ENCODE data around the gene PLAGL2. TPM values are rescaled to one million over a fixed set of nuclear protein-coding genes. Genes with fewer than 3 reads are reported as not detected.

Gene PLAGL2
- total and polyA plus RNA-seq, 2 donors = 2.8 to 5.0 TPM

- Histone ChIP-seq H3K9me3 (ENCODE audit: control insufficient read depth in 2 of 2, insufficient read depth in 1 of 2, low read length in 1 of 2) (no peaks in the 10 kb centered on the region), H3K36me3 (ENCODE audit: control insufficient read depth in 2 of 2, insufficient read depth in 2 of 2, low read length in 1 of 2) (peaks cover 67 to 69% of the 10 kb centered on the region in 2 donors), H3K4me3 (ENCODE audit: low read length in 2 of 2) (no peak overlapping the region), H3K4me1 (ENCODE audit: control insufficient read depth in 2 of 2, insufficient read depth in 2 of 2, low read length in 2 of 2) (peaks cover 0 to 10% of the 10 kb centered on the region in 2 donors), H3K27ac (ENCODE audit: low read depth in 1 of 2, low read length in 1 of 2) (peak overlapping the region; percentile 43 to 49), H3K27me3 (ENCODE audit: control insufficient read depth in 2 of 2, insufficient read depth in 1 of 2, low read length in 1 of 2) (no peaks in the 10 kb centered on the region)
- DNase-seq (ENCODE audit: low read depth in 6 of 9, low spot score in 9 of 9) = peak in 5 of 9 donors; percentile 5 to 51 (median 10)
- WGBS = 76% methylated on average over 11 of the region's 11 CpGs
Observed at GRCh38 chr20:32155017-32155981, 52.2 kb downstream of the PLAGL2 start.

GRCh38 chr20:32153771-32154170 is 53.8 kb downstream of the PLAGL2 start:
- Histone ChIP-seq H3K4me3 (ENCODE audit: low read length in 2 of 2) (no peak overlapping the region), H3K9me3 (ENCODE audit: control insufficient read depth in 2 of 2, insufficient read depth in 1 of 2, low read length in 1 of 2) (no peaks in the 10 kb centered on the region), H3K4me1 (ENCODE audit: control insufficient read depth in 2 of 2, insufficient read depth in 2 of 2, low read length in 2 of 2) (peaks cover 0 to 10% of the 10 kb centered on the region in 2 donors), H3K27ac (ENCODE audit: low read depth in 1 of 2, low read length in 1 of 2) (no peak overlapping the region), H3K27me3 (ENCODE audit: control insufficient read depth in 2 of 2, insufficient read depth in 1 of 2, low read length in 1 of 2) (no peaks in the 10 kb centered on the region), H3K36me3 (ENCODE audit: control insufficient read depth in 2 of 2, insufficient read depth in 2 of 2, low read length in 1 of 2) (peaks cover 63 to 67% of the 10 kb centered on the region in 2 donors)
- DNase-seq (ENCODE audit: low read depth in 6 of 9, low spot score in 9 of 9) = no peak
- 98% methylated on average over 5 of the region's 5 CpGs for WGBS

- Histone ChIP-seq H3K4me3 (ENCODE audit: low read length in 2 of 2) (no peak overlapping the region), H3K36me3 (ENCODE audit: control insufficient read depth in 2 of 2, insufficient read depth in 2 of 2, low read length in 1 of 2) (peaks cover 58 to 66% of the 10 kb centered on the region in 2 donors), H3K27me3 (ENCODE audit: control insufficient read depth in 2 of 2, insufficient read depth in 1 of 2, low read length in 1 of 2) (no peaks in the 10 kb centered on the region), H3K27ac (ENCODE audit: low read depth in 1 of 2, low read length in 1 of 2) (no peak overlapping the region), H3K9me3 (ENCODE audit: control insufficient read depth in 2 of 2, insufficient read depth in 1 of 2, low read length in 1 of 2) (no peaks in the 10 kb centered on the region), H3K4me1 (ENCODE audit: control insufficient read depth in 2 of 2, insufficient read depth in 2 of 2, low read length in 2 of 2) (peaks cover 0 to 10% of the 10 kb centered on the region in 2 donors)
- DNase-seq (ENCODE audit: low read depth in 6 of 9, low spot score in 9 of 9) = no peak
- over 99% methylated on average over 4 of the region's 4 CpGs for WGBS
Observed at GRCh38 chr20:32153156-32153665, 54.3 kb downstream of the PLAGL2 start.

- no peaks in the 10 kb centered on the region for H3K9me3 ChIP-seq (ENCODE audit: control insufficient read depth in 2 of 2, insufficient read depth in 1 of 2, low read length in 1 of 2)
- peaks cover 0 to 10% of the 10 kb centered on the region in 2 donors for H3K4me1 ChIP-seq (ENCODE audit: control insufficient read depth in 2 of 2, insufficient read depth in 2 of 2, low read length in 2 of 2)
- H3K27me3 ChIP-seq (ENCODE audit: control insufficient read depth in 2 of 2, insufficient read depth in 1 of 2, low read length in 1 of 2) = no peaks in the 10 kb centered on the region
- WGBS = 99% methylated on average over 6 of the region's 6 CpGs
- H3K27ac ChIP-seq (ENCODE audit: low read depth in 1 of 2, low read length in 1 of 2) = no peak overlapping the region
- H3K36me3 ChIP-seq (ENCODE audit: control insufficient read depth in 2 of 2, insufficient read depth in 2 of 2, low read length in 1 of 2) = peaks cover 53 to 64% of the 10 kb centered on the region in 2 donors
- no peak overlapping the region for H3K4me3 ChIP-seq (ENCODE audit: low read length in 2 of 2)
- DNase-seq (ENCODE audit: low read depth in 6 of 9, low spot score in 9 of 9) = no peak
Observed at GRCh38 chr20:32152421-32153155, 55.0 kb downstream of the PLAGL2 start.

- H3K36me3 ChIP-seq (ENCODE audit: control insufficient read depth in 2 of 2, insufficient read depth in 2 of 2, low read length in 1 of 2) = peaks cover 63 to 71% of the 10 kb centered on the region in 2 donors
- H3K27me3 ChIP-seq (ENCODE audit: control insufficient read depth in 2 of 2, insufficient read depth in 1 of 2, low read length in 1 of 2) = no peaks in the 10 kb centered on the region
- no peak overlapping the region for H3K4me3 ChIP-seq (ENCODE audit: low read length in 2 of 2)
- peaks cover 0 to 7% of the 10 kb centered on the region in 2 donors for H3K4me1 ChIP-seq (ENCODE audit: control insufficient read depth in 2 of 2, insufficient read depth in 2 of 2, low read length in 2 of 2)
- H3K9me3 ChIP-seq (ENCODE audit: control insufficient read depth in 2 of 2, insufficient read depth in 1 of 2, low read length in 1 of 2) = no peaks in the 10 kb centered on the region
- DNase-seq (ENCODE audit: low read depth in 6 of 9, low spot score in 9 of 9) = no peak
- 93% methylated on average over 10 of the region's 10 CpGs for WGBS
- no peak overlapping the region for H3K27ac ChIP-seq (ENCODE audit: low read depth in 1 of 2, low read length in 1 of 2)
Observed at GRCh38 chr20:32150291-32150848, 57.2 kb downstream of the PLAGL2 start.

GRCh38 chr20:32149566-32150170 is 57.9 kb downstream of the PLAGL2 start:
- no peak for DNase-seq (ENCODE audit: low read depth in 6 of 9, low spot score in 9 of 9)
- Histone ChIP-seq H3K4me1 (ENCODE audit: control insufficient read depth in 2 of 2, insufficient read depth in 2 of 2, low read length in 2 of 2) (peaks cover 0 to under 1% of the 10 kb centered on the region in 2 donors), H3K27me3 (ENCODE audit: control insufficient read depth in 2 of 2, insufficient read depth in 1 of 2, low read length in 1 of 2) (no peaks in the 10 kb centered on the region), H3K4me3 (ENCODE audit: low read length in 2 of 2) (no peak overlapping the region), H3K36me3 (ENCODE audit: control insufficient read depth in 2 of 2, insufficient read depth in 2 of 2, low read length in 1 of 2) (peaks cover 64 to 74% of the 10 kb centered on the region in 2 donors), H3K9me3 (ENCODE audit: control insufficient read depth in 2 of 2, insufficient read depth in 1 of 2, low read length in 1 of 2) (no peaks in the 10 kb centered on the region), H3K27ac (ENCODE audit: low read depth in 1 of 2, low read length in 1 of 2) (no peak overlapping the region)
- 98% methylated on average over 8 of the region's 8 CpGs for WGBS

GRCh38 chr20:32144898-32145662 is 62.5 kb downstream of the PLAGL2 start:
- no peaks in the 10 kb centered on the region for H3K9me3 ChIP-seq (ENCODE audit: control insufficient read depth in 2 of 2, insufficient read depth in 1 of 2, low read length in 1 of 2)
- H3K27me3 ChIP-seq (ENCODE audit: control insufficient read depth in 2 of 2, insufficient read depth in 1 of 2, low read length in 1 of 2) = no peaks in the 10 kb centered on the region
- peaks cover 73 to 82% of the 10 kb centered on the region in 2 donors for H3K36me3 ChIP-seq (ENCODE audit: control insufficient read depth in 2 of 2, insufficient read depth in 2 of 2, low read length in 1 of 2)
- no peak overlapping the region for H3K4me3 ChIP-seq (ENCODE audit: low read length in 2 of 2)
- H3K27ac ChIP-seq (ENCODE audit: low read depth in 1 of 2, low read length in 1 of 2) = no peak overlapping the region
- no peak for DNase-seq (ENCODE audit: low read depth in 6 of 9, low spot score in 9 of 9)
- 98% methylated on average over 8 of the region's 8 CpGs for WGBS
- no peaks in the 10 kb centered on the region for H3K4me1 ChIP-seq (ENCODE audit: control insufficient read depth in 2 of 2, insufficient read depth in 2 of 2, low read length in 2 of 2)

- WGBS = 99% methylated on average over 15 of the region's 15 CpGs
- DNase-seq (ENCODE audit: low read depth in 6 of 9, low spot score in 9 of 9) = no peak
- Histone ChIP-seq H3K27ac (ENCODE audit: low read depth in 1 of 2, low read length in 1 of 2) (no peak overlapping the region), H3K9me3 (ENCODE audit: control insufficient read depth in 2 of 2, insufficient read depth in 1 of 2, low read length in 1 of 2) (no peaks in the 10 kb centered on the region), H3K36me3 (ENCODE audit: control insufficient read depth in 2 of 2, insufficient read depth in 2 of 2, low read length in 1 of 2) (peaks cover 76 to 88% of the 10 kb centered on the region in 2 donors), H3K27me3 (ENCODE audit: control insufficient read depth in 2 of 2, insufficient read depth in 1 of 2, low read length in 1 of 2) (no peaks in the 10 kb centered on the region), H3K4me3 (ENCODE audit: low read length in 2 of 2) (no peak overlapping the region), H3K4me1 (ENCODE audit: control insufficient read depth in 2 of 2, insufficient read depth in 2 of 2, low read length in 2 of 2) (no peaks in the 10 kb centered on the region)
Observed at GRCh38 chr20:32142991-32143390, 64.6 kb downstream of the PLAGL2 start.

All from thymus (tissue), 11 donors.